ENCODE measurements around the gene HSPA2. TPM values are rescaled to one million over a fixed set of nuclear protein-coding genes. Genes with fewer than 3 reads are reported as not detected.

The HSPA2 gene
- total RNA-seq, result 8.7 and 15.4 TPM in 2 replicates

DNA sequence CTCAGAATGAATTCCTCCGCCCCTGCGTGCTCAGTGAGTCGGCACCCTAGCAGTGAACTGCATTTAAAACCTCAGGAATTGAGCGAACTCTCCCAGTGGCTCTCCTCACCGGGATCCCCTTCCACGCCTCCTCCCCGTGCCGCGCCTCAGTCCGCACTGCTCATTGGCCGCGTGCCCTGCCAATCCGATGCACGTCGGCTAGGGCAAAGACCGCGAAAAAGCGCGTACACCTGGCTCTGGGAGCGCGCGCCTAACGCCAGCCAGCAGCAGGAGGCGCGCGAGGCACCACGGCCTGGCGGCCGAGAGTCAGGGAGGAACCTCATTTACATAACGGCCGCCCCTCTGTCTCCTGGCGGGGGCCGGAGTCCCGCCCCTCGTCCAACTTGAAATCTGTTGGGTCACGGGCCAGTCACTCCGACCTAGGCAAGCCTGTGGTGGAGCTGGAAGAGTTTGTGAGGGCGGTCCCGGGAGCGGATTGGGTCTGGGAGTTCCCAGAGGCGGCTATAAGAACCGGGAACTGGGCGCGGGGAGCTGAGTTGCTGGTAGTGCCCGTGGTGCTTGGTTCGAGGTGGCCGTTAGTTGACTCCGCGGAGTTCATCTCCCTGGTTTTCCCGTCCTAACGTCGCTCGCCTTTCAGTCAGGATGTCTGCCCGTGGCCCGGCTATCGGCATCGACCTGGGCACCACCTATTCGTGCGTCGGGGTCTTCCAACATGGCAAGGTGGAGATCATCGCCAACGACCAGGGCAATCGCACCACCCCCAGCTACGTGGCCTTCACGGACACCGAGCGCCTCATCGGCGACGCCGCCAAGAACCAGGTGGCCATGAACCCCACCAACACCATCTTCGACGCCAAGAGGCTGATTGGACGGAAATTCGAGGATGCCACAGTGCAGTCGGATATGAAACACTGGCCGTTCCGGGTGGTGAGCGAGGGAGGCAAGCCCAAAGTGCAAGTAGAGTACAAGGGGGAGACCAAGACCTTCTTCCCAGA lies at the start of gene HSPA2:
Gene HSPA2 (plus strand): TSS at position 534 of the 995 bp plus-strand sequence. CDS start 109 bp downstream, at position 643.

DNA sequence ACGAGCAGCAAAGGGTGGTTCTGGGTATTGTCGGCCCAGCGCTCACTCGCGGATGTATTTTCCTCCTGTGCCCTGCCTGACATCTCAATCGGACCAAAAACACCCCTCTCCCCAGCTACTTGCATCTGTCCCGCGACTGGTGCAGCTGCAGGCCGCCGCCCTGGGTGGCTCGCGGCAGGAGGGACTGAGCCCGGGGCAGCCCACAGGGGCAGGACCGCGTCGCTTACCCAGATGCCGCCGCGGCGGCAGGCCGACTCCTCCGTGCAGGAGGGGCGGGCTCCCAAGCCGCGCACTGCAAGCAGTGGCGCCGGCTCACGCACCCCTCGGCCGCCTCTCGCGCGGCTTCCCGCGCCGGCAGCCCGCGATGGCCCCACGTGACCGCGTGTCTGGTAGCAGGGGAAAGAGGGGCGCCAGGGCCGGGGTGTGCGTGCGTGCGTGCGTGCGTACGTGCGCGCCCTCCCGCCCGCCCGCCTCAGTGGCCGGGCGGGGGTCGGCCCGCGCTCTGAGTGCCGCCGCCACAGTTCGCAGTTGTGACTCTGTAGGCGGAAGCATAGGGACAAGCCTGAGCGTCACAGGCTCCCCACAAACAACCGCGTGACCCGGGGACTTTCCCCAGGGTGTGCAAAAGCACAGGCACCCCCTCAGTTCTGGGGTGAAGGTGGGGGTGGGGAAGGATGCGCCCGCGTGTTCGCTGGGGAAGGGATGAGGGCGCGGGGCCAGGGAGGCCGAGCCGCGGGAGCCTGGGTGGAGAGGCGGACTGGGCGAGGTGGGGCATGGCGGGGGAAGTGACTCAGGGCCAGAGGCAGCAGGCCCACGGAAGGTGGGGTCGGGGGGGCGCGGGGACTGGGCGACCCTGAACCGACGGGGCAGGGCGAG lies 36.9 kb upstream of the HSPA2 start, which contains the start of gene ZBTB25:
Gene ZBTB25 (minus strand): TSS at position 405 of the 876 bp plus-strand sequence. CDS start 13,305 bp downstream, outside the sequence.

GRCh38 chr14:64504310-64504896 lies 36.1 kb upstream of the HSPA2 start, which contains the start of gene ZBTB1:
TSS of gene ZBTB1 (plus strand) at chr14:64504770. CDS start at chr14:64521505, 16,735 bp downstream.

GRCh38 chr14:64549791-64550620 lies 9.5 kb downstream of the HSPA2 start, which contains the start of gene PPP1R36:
TSS of gene PPP1R36 (plus strand) at chr14:64549961. CDS start at chr14:64549998, 37 bp downstream.

Small RNA genes lying within 50 kb of the gene (small RNA-seq; reads per million reads assigned to genes)
- gene AL049869.4, result not detected

Other genes starting within 250 kb of the HSPA2 start
- 0.33 and 0.57 TPM in 2 replicates for gene ESR2, start 246.4 kb upstream of the HSPA2 start, total RNA-seq
- gene MTHFD1, start 152.4 kb upstream of the HSPA2 start, total RNA-seq, result 25.5 and 49.2 TPM in 2 replicates
- 0.33 and 0.76 TPM in 2 replicates for gene AKAP5, start 75.2 kb upstream of the HSPA2 start, total RNA-seq
- 4.6 and 5.7 TPM in 2 replicates for gene ZBTB25, start 36.9 kb upstream of the HSPA2 start, total RNA-seq
- gene ZBTB1, start 36.0 kb upstream of the HSPA2 start, total RNA-seq, result 52.5 and 55.5 TPM in 2 replicates
- 0.65 and 0.67 TPM in 2 replicates for gene PPP1R36, start 9.2 kb downstream of the HSPA2 start, total RNA-seq
- 2.3 and 3.6 TPM in 2 replicates for gene PLEKHG3, start 163.7 kb downstream of the HSPA2 start, total RNA-seq